Parathyroid adenoma (tissue), 2 donors: ENCODE data around the gene MOAP1.
A peak's percentile ranks its signal among the peaks of the same experiment; 100 is the strongest.
"Not testable (repeated sequence)": the region's sequence is repeated elsewhere in the genome, so short reads cannot be mapped to it uniquely, and the experiment has no call there.

ENCODE experiments used
- H2AFZ ChIP-seq: fragments of 300-600 bp; sonication (generic); one replicate; pipeline ENCODE4 v1.7.0; 2017; ENCODE audit warnings: antibody characterized with exemption, mild to moderate bottlenecking
- H3K27ac ChIP-seq: fragments of 300-600 bp; sonication (generic); one replicate; pipeline ENCODE4 v1.7.0; 2017
- H3K27me3 ChIP-seq: fragments of 300-600 bp; sonication (generic); one replicate; pipeline ENCODE4 v1.7.0; 2017; ENCODE audit warnings: low read length; ENCODE audit not compliant: control insufficient read depth, insufficient read depth
- H3K36me3 ChIP-seq: fragments of 300-600 bp; sonication (generic); one replicate; pipeline ENCODE4 v1.7.0; 2017; ENCODE audit warnings: low read length; ENCODE audit not compliant: control insufficient read depth, insufficient read depth
- H3K4me1 ChIP-seq: fragments of 300-600 bp; sonication (generic); one replicate; pipeline ENCODE4 v1.7.0; 2017; ENCODE audit warnings: control low read depth
- H3K4me2 ChIP-seq: fragments of 300-600 bp; sonication (generic); one replicate; pipeline ENCODE4 v1.7.0; 2017; ENCODE audit warnings: low read length
- H3K4me3 ChIP-seq: fragments of 300-600 bp; sonication (generic); one replicate; pipeline ENCODE4 v1.7.0; 2017; ENCODE audit warnings: low read depth, low read length
- H3K79me2 ChIP-seq: fragments of 300-600 bp; sonication (generic); one replicate; pipeline ENCODE4 v1.7.0; 2017; ENCODE audit warnings: control low read depth
- H3K9ac ChIP-seq: fragments of 300-600 bp; sonication (generic); one replicate; pipeline ENCODE4 v1.7.0; 2017; ENCODE audit warnings: mild to moderate bottlenecking
- H3K9me3 ChIP-seq: fragments of 300-600 bp; sonication (generic); one replicate; pipeline ENCODE4 v1.7.0; 2017; ENCODE audit warnings: low read length; ENCODE audit not compliant: control insufficient read depth
- CTCF ChIP-seq: fragments of 300-600 bp; sonication (generic); IDR thresholded peaks from one replicate; pipeline ENCODE4 v1.7.0; 2017; ENCODE audit warnings: antibody characterized with exemption, mild to moderate bottlenecking
- donor health status: primary hyperparathyroidism.

Gene MOAP1

GRCh38 chr14:93185349-93185720 is 638 bp upstream of the MOAP1 start:
- H3K27ac ChIP-seq, result peak overlapping the region; percentile 93
- peaks cover 2% of the 10 kb centered on the region for H3K79me2 ChIP-seq
- TF ChIP-seq CTCF, result no peak
- H3K4me1 ChIP-seq, result peaks cover 6% of the 10 kb centered on the region
- H3K4me3 ChIP-seq, result peak overlapping the region; percentile 86
- peak overlapping the region; percentile 93 for H2AFZ ChIP-seq
- no peak overlapping the region for H3K9ac ChIP-seq
- no peaks in the 10 kb centered on the region for H3K27me3 ChIP-seq
- no peaks in the 10 kb centered on the region for H3K9me3 ChIP-seq
- H3K36me3 ChIP-seq, result no peaks in the 10 kb centered on the region
- H3K4me2 ChIP-seq, result peak overlapping the region; percentile 95

- Histone ChIP-seq H3K9me3 (no peaks in the 10 kb centered on the region), H2AFZ (peak overlapping the region; percentile 96), H3K79me2 (peaks cover 2% of the 10 kb centered on the region), H3K4me2 (peak overlapping the region; percentile 93), H3K4me3 (peak overlapping the region; percentile 96), H3K9ac (peak overlapping the region; percentile 64), H3K36me3 (no peaks in the 10 kb centered on the region), H3K4me1 (peaks cover 6% of the 10 kb centered on the region), H3K27me3 (no peaks in the 10 kb centered on the region), H3K27ac (peak overlapping the region; percentile 93)
- no peak for TF ChIP-seq CTCF
These were observed 940 bp downstream of the MOAP1 start for GRCh38 chr14:93183596-93184317.

- no peak for TF ChIP-seq CTCF
- no peak overlapping the region for H3K9ac ChIP-seq
- H3K27me3 ChIP-seq, result no peaks in the 10 kb centered on the region
- H3K9me3 ChIP-seq, result no peaks in the 10 kb centered on the region
- H3K4me1 ChIP-seq, result peaks cover 10% of the 10 kb centered on the region
- no peak overlapping the region for H3K4me2 ChIP-seq
- H3K79me2 ChIP-seq, result no peaks in the 10 kb centered on the region
- no peaks in the 10 kb centered on the region for H3K36me3 ChIP-seq
- H3K4me3 ChIP-seq, result no peak overlapping the region
- no peak overlapping the region for H3K27ac ChIP-seq
- no peak overlapping the region for H2AFZ ChIP-seq
These were observed 9.2 kb downstream of the MOAP1 start for GRCh38 chr14:93175492-93175891.

GRCh38 chr14:93174731-93175130 is 10.0 kb downstream of the MOAP1 start:
- peaks cover 10% of the 10 kb centered on the region for H3K4me1 ChIP-seq

GRCh38 chr14:93173943-93174395 is 10.7 kb downstream of the MOAP1 start:
- peak overlapping the region; percentile 79 for H2AFZ ChIP-seq
- no peaks in the 10 kb centered on the region for H3K79me2 ChIP-seq
- H3K4me3 ChIP-seq, result peak overlapping the region; percentile 1
- no peak overlapping the region for H3K27ac ChIP-seq
- no peaks in the 10 kb centered on the region for H3K27me3 ChIP-seq
- no peaks in the 10 kb centered on the region for H3K9me3 ChIP-seq
- TF ChIP-seq CTCF, result no peak
- H3K9ac ChIP-seq, result no peak overlapping the region
- H3K4me1 ChIP-seq, result peaks cover 10% of the 10 kb centered on the region
- peak overlapping the region; percentile 49 for H3K4me2 ChIP-seq
- no peaks in the 10 kb centered on the region for H3K36me3 ChIP-seq

More at GRCh38 chr14:93174731-93175130, 10.0 kb downstream of the MOAP1 start:
- not testable (repeated sequence) for H3K4me3 ChIP-seq, H3K9me3 ChIP-seq, H3K27ac ChIP-seq, H2AFZ ChIP-seq, H3K79me2 ChIP-seq, H3K4me2 ChIP-seq, H3K27me3 ChIP-seq, H3K36me3 ChIP-seq, H3K9ac ChIP-seq
